T-helper 2 cell treated with Interferon-gamma antibody and Interleukin-4, amounts not matched to agents 100 ng/mL and 5 ng/mL, for 36 hours (primary cell): ENCODE measurements around the gene MAGED4. TPM values are rescaled to one million over a fixed set of nuclear protein-coding genes. Genes with fewer than 3 reads are reported as not detected.
"Not testable (repeated sequence)": the region's sequence is repeated elsewhere in the genome, so short reads cannot be mapped to it uniquely, and the experiment has no call there.

Experiments used
- intact Hi-C: fragments of 100-400 bp; cut with micrococcal nuclease; formaldehyde crosslinking; loops from one replicate; pipeline ENCODE4 v1.15.1; 2023
- total RNA-seq: library from RNA; stranded (reverse); gene quantifications from 2 replicates; pipeline ENCODE4 v1.2.3, GENCODE V29; 2022

MAGED4 gene, protein sequence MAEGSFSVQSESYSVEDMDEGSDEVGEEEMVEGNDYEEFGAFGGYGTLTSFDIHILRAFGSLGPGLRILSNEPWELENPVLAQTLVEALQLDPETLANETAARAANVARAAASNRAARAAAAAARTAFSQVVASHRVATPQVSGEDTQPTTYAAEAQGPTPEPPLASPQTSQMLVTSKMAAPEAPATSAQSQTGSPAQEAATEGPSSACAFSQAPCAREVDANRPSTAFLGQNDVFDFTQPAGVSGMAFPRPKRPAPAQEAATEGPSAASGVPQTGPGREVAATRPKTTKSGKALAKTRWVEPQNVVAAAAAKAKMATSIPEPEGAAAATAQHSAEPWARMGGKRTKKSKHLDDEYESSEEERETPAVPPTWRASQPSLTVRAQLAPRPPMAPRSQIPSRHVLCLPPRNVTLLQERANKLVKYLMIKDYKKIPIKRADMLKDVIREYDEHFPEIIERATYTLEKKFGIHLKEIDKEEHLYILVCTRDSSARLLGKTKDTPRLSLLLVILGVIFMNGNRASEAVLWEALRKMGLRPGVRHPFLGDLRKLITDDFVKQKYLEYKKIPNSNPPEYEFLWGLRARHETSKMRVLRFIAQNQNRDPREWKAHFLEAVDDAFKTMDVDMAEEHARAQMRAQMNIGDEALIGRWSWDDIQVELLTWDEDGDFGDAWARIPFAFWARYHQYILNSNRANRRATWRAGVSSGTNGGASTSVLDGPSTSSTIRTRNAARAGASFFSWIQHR
- total RNA-seq = not detected in 2 replicates

DNA sequence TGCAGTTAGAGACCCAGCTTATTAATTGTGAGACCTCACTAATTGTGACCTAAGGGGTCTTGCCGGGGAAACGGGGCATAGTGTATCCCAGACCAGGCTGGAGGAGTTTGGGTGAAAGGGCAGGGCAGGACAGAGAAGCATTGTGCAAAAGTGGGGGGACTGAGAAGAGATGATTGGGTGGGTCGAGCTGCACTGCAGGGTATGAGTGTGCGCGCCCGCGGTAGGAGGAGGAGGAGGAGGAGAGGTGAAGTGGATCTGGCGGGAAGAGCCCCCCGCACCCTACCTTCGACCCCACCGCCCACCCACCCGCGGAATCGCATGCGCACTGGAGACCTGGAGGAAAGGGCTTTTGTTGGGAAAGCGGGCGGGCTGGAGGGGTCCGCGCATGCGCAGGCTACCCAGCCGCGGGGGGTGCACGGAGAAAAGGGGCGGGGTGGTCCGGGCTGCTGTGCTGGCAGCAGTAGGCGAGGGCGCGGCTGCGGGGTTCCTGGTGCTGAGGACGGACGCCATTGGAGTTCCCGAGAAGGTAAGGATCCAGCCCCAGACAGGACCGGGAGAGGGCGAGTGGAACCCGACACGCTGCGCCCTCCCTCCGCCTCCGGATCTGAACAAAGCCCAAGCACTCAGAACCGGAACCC, at the start of gene MAGED4:
MAGED4 (plus strand) TSS at position 449 of the 638 bp plus-strand sequence. CDS start 1,035 bp downstream, outside the sequence.
- intact Hi-C loops = not testable (repeated sequence)

DNA sequence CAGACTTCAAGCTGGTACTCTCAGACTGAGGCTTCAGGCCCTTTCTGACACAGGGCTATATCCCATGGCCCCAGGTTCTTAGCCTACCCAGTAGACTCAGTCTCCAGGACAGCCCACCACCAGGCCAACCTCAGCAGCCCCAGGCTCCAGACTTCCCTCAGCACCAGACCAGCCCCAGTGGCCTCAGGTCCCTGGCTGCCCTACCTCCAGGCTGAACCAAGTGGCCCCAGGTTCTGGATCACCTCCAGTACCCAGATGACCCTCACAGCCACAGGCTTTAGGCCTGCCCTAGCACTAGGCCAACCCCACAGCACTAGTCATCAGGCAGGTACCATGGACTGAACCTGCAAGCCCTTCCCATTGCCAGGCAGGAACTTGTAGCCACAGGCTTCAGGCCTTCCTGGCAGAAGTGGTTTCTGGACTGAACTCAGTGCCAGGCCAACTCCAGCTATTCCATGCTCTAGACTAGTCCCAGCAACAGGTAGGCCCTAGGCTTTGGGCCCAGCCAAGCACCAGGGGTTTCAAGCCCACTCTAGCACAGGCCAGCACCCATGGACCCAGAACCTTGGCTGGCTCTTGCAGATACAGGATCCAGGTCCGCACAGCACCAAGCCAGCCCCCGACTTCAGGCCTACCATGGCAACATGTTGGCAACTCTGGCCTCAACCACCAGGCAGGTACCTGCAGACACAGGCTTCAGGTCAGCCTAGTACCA, 45.7 kb upstream of the MAGED4 start:
- intact Hi-C loops = no loop called here

- intact Hi-C loops = no loop called here
Measured at GRCh38 chrX:52139545-52139895, 45.2 kb upstream of the MAGED4 start.

DNA sequence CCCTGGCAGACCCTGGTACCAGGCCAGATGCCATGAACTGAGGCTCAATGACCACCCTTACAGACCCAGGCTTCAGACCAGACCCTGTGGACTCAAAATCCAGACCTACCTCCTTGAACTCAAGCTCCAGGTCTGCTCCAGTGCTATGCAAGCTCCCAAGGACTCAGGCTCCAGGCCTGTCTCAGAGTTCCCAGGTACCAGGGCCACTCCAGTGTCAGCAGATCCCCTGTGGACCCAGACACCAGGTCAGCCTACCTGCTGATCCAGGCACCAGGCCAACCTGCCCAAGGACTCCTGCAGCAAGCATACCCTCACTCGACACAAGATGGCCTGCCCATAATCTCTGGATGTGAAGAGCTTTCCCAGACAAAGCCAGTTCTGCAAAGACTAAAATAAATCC, 44.7 kb upstream of the MAGED4 start:
- intact Hi-C loops = no loop called here

DNA sequence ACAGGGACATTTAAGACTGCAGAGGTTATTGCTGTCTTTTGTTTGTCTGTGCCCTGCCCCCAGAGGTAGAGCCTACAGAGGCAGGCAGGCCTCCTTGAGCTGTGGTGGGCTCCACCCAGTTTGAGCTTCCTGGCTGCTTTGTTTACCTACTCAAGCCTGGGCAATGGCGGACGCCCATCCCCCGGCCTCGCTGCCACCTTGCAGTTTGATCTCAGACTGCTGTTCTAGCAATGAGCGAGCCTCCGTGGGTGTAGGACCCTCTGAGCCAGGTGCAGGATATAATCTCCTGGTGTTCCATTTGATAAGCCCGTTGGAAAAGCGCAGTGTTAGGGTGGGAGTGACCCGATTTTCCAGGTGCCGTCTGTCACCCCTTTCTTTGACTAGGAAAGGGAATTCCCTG, 34.0 kb upstream of the MAGED4 start:
- intact Hi-C loops = not testable (repeated sequence)

GRCh38 chrX:52160140-52160539, 24.5 kb upstream of the MAGED4 start:
- intact Hi-C loops = not testable (repeated sequence)

- intact Hi-C loops = no loop called here
Measured at GRCh38 chrX:52166840-52167239, 17.8 kb upstream of the MAGED4 start.

DNA sequence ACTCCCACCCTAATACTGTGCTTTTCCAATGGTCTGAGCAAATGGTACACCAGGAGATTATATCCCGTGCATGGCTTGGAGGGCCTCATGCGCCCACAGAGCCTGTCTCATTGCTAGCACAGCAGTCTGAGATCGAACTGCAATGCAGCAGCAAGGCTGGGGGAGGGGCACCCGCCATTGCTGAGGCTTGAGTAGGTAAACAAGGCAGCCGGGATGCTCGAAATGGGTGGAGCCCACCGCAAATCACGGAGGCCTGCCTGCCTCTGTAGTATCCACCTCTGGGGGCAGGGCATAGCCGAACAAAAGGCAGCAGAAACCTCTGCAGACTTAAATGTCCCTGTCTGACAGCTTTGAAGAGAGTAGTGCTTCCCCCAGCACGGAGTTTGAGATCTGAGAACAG, 13.6 kb upstream of the MAGED4 start:
- intact Hi-C loops = not testable (repeated sequence)

- intact Hi-C loops = not testable (repeated sequence)
Measured at GRCh38 chrX:52185078-52185453, 378 bp downstream of the MAGED4 start.

DNA sequence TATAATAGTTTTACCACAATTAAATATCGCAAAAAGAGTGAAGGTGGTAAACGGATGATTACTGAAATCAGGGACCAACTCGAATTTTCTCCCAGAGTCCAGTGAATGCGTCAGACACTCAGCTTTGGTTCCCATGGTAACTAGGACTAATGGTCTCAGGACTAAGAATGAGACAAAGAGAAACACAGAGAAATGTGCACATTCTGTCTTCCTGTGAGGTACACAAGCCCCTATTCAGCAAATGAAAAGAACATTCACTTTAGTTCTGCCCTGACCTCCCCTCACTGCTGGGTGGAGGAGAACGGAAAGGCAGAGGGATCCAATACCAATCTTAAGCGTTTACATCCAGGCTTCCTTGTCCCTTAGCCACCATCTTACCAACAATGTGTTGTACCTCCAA, 26.7 kb downstream of the MAGED4 start:
- intact Hi-C loops = not testable (repeated sequence)

- intact Hi-C loops = no loop called here
Measured at GRCh38 chrX:52213276-52213675, 28.6 kb downstream of the MAGED4 start.

DNA sequence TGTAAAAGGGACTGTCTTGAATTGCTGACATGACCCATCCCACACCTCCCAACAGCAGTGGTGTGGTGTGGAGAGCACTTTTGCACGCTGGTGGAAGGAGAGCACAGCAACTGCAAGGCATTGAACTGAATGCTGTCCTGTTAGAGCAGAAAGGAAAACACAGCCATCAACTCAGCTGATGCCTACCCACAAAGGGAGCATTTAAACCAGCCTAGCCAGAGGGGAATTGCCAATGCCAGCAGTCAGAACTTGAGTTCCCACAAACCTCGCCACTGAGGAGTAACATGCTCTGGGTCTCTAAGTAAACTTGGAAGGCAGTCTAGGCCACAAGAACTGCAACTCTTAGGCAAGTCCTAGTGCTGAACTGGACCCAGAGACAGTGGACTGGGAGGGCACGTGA, 31.9 kb downstream of the MAGED4 start:
- intact Hi-C loops = no loop called here

- intact Hi-C loops = no loop called here
Measured at GRCh38 chrX:52217494-52218160, 32.9 kb downstream of the MAGED4 start.

DNA sequence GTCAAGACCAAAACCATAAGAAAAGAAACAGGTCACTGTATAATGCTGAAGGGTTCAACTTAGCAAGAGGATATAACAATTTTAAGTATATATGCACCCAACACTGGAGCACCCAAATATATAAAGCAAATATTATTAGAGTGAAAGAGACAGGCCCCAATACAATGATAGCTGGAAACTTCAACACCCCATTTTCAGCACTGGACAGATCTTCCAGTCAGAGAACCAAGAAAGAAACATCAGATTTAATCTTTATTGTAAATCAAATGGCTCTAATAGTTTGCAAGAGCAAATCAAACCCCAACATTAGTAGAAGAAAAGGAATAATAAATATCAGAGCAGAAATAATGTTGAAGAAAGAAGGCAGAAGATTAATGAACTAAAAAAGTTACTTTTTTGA, 36.2 kb downstream of the MAGED4 start:
- intact Hi-C loops = no loop called here

Other genes starting within 250 kb of the MAGED4 start
- gene MAGED4B, start 115.7 kb upstream of the MAGED4 start, total RNA-seq = 0.30 and 0.45 TPM in 2 replicates
- gene XAGE2, start 184.1 kb downstream of the MAGED4 start, total RNA-seq = not detected in 2 replicates